SK-N-SH treated with all-trans-retinoic acid at 6 μM for 48 hours (cell line): Measurements from ENCODE around the gene PUDP.
"Not testable (repeated sequence)": the region's sequence is repeated elsewhere in the genome, so short reads cannot be mapped to it uniquely, and the experiment has no call there.

ENCODE experiments used
- ATAC-seq: fragments of 200-7000 bp; cut with Tn5 transposase; 3 replicates; pipeline ENCODE4 v1.9.1; 2020; ENCODE audit warnings: mild to moderate bottlenecking, moderate library complexity
- ARNTL ChIP-seq: fragments of 450-650 bp; formaldehyde crosslinking; IDR thresholded peaks from 2 replicates; pipeline ENCODE4 v1.5.0; 2020; ENCODE audit warnings: low read depth, mild to moderate bottlenecking, moderate library complexity, borderline replicate concordance
- CREB5 ChIP-seq: fragments of 250-450 bp; sonication (Bioruptor Pico); IDR thresholded peaks from 2 replicates; pipeline ENCODE4 v1.5.1; 2020; ENCODE audit warnings: low read depth, mild to moderate bottlenecking, moderate library complexity
- CSDC2 ChIP-seq: fragments of 250-450 bp; sonication (Bioruptor Pico); IDR thresholded peaks from 2 replicates; pipeline ENCODE4 v1.5.0; 2020; ENCODE audit warnings: mild to moderate bottlenecking, moderate library complexity
- CSRNP3 ChIP-seq: fragments of 250-450 bp; sonication (Bioruptor Pico); IDR thresholded peaks from 2 replicates; pipeline ENCODE4 v1.5.1; 2021; ENCODE audit warnings: mild to moderate bottlenecking, moderate library complexity
- ESRRG ChIP-seq: fragments of 250-450 bp; sonication (Bioruptor Pico); IDR thresholded peaks from 2 replicates; pipeline ENCODE4 v1.6.1; 2021; ENCODE audit warnings: mild to moderate bottlenecking
- GLIS3 ChIP-seq: fragments of 250-450 bp; sonication (Bioruptor Pico); IDR thresholded peaks from 2 replicates; pipeline ENCODE4 v1.5.0; 2020; ENCODE audit warnings: mild to moderate bottlenecking, moderate library complexity
- ISL1 ChIP-seq: fragments of 250-450 bp; sonication (Bioruptor Pico); IDR thresholded peaks from 2 replicates; pipeline ENCODE4 v2.1.2; 2022; ENCODE audit warnings: mild to moderate bottlenecking, moderate library complexity
- PATZ1 ChIP-seq: fragments of 250-450 bp; sonication (Bioruptor Pico); IDR thresholded peaks from 2 replicates; pipeline ENCODE4 v1.8.0; 2020; ENCODE audit warnings: mild to moderate bottlenecking, moderate library complexity, borderline replicate concordance
- POU6F1 ChIP-seq: fragments of 250-450 bp; sonication (Bioruptor Pico); IDR thresholded peaks from 2 replicates; pipeline ENCODE4 v1.8.0; 2021; ENCODE audit warnings: low read depth, mild to moderate bottlenecking, moderate library complexity, borderline replicate concordance
- PPARA ChIP-seq: fragments of 250-450 bp; sonication (Bioruptor Pico); IDR thresholded peaks from 2 replicates; pipeline ENCODE4 v1.5.0; 2020; ENCODE audit warnings: mild to moderate bottlenecking, borderline replicate concordance
- RARB ChIP-seq: fragments of 250-450 bp; sonication (Bioruptor Pico); IDR thresholded peaks from 2 replicates; pipeline ENCODE4 v1.8.0; 2021; ENCODE audit warnings: mild to moderate bottlenecking, moderate library complexity
- TCF4 ChIP-seq: fragments of 250-450 bp; sonication (Bioruptor Pico); IDR thresholded peaks from 2 replicates; pipeline ENCODE4 v1.8.0; 2021; ENCODE audit warnings: mild to moderate bottlenecking, moderate library complexity, borderline replicate concordance
- TOX ChIP-seq: fragments of 250-450 bp; sonication (Bioruptor Pico); IDR thresholded peaks from 2 replicates; pipeline ENCODE4 v1.8.0; 2021; ENCODE audit warnings: mild to moderate bottlenecking, moderate library complexity, borderline replicate concordance
- TSHZ2 ChIP-seq: fragments of 250-450 bp; sonication (Bioruptor Pico); IDR thresholded peaks from 2 replicates; pipeline ENCODE4 v1.5.0; 2020; ENCODE audit warnings: mild to moderate bottlenecking, moderate library complexity
- ZC3H10 ChIP-seq: fragments of 250-450 bp; sonication (Bioruptor Pico); IDR thresholded peaks from 2 replicates; pipeline ENCODE4 v1.5.1; 2021; ENCODE audit warnings: mild to moderate bottlenecking, moderate library complexity
- ZFP3 ChIP-seq: fragments of 250-450 bp; sonication (Bioruptor Pico); IDR thresholded peaks from 2 replicates; pipeline ENCODE4 v1.5.0; 2020; ENCODE audit warnings: mild to moderate bottlenecking, moderate library complexity
- ZFP30 ChIP-seq: fragments of 450-650 bp; formaldehyde crosslinking; IDR thresholded peaks from 2 replicates; pipeline ENCODE4 v1.5.0; 2022; ENCODE audit warnings: mild to moderate bottlenecking, moderate library complexity
- ZNF565 ChIP-seq: fragments of 450-650 bp; formaldehyde crosslinking; conservative IDR thresholded peaks from 2 replicates; pipeline ENCODE4 v1.5.0; 2020; ENCODE audit warnings: low read depth, mild to moderate bottlenecking, moderate library complexity
- ZNF70 ChIP-seq: fragments of 450-650 bp; formaldehyde crosslinking; IDR thresholded peaks from 2 replicates; pipeline ENCODE4 v1.5.0; 2020; ENCODE audit warnings: mild to moderate bottlenecking, moderate library complexity
- ZNF8 ChIP-seq: fragments of 450-650 bp; formaldehyde crosslinking; IDR thresholded peaks from 2 replicates; pipeline ENCODE4 v1.5.0; 2020; ENCODE audit warnings: mild to moderate bottlenecking, moderate library complexity

Gene PUDP

GRCh38 chrX:7025471-7025870, 122.5 kb downstream of the PUDP start:
- no peak for ATAC-seq
- no peak for TF ChIP-seq ZFP3 (CRISPR knock-in tag)
- no peak for TF ChIP-seq ISL1 (CRISPR knock-in tag)
- no peak for TF ChIP-seq ZNF70 (CRISPR knock-in tag)
- no peak for TF ChIP-seq CREB5 (CRISPR knock-in tag)
- no peak for TF ChIP-seq TCF4 (CRISPR knock-in tag)
- no peak for TF ChIP-seq GLIS3 (CRISPR knock-in tag)

GRCh38 chrX:7024850-7025249, 123.1 kb downstream of the PUDP start:
- no peak for TF ChIP-seq PATZ1 (CRISPR knock-in tag)
- no peak for TF ChIP-seq RARB (CRISPR knock-in tag)
- TF ChIP-seq ZFP30, result no peak
- TF ChIP-seq ZNF8 (CRISPR knock-in tag), result no peak
- TF ChIP-seq PPARA (CRISPR knock-in tag), result no peak
- TF ChIP-seq POU6F1 (CRISPR knock-in tag), result no peak
- no peak for TF ChIP-seq ZFP3 (CRISPR knock-in tag)
- no peak for TF ChIP-seq ZC3H10 (CRISPR knock-in tag)
- no peak for TF ChIP-seq ISL1 (CRISPR knock-in tag)
- TF ChIP-seq ESRRG (CRISPR knock-in tag), result no peak
- no peak for TF ChIP-seq TOX
- TF ChIP-seq CSDC2 (CRISPR knock-in tag), result no peak
- no peak for TF ChIP-seq TSHZ2
- no peak for TF ChIP-seq ZNF70 (CRISPR knock-in tag)
- TF ChIP-seq GLIS3 (CRISPR knock-in tag), result no peak
- no peak for TF ChIP-seq TCF4 (CRISPR knock-in tag)
- ATAC-seq, result no peak

GRCh38 chrX:7022996-7023395, 125.0 kb downstream of the PUDP start:
- ATAC-seq, result not testable (repeated sequence)

- ATAC-seq, result no peak
- no peak for TF ChIP-seq CREB5 (CRISPR knock-in tag)
- no peak for TF ChIP-seq PATZ1 (CRISPR knock-in tag)
- no peak for TF ChIP-seq ZC3H10 (CRISPR knock-in tag)
- TF ChIP-seq ISL1 (CRISPR knock-in tag), result no peak
- no peak for TF ChIP-seq TSHZ2
- no peak for TF ChIP-seq PPARA (CRISPR knock-in tag)
- TF ChIP-seq ARNTL (CRISPR knock-in tag), result no peak
- no peak for TF ChIP-seq ESRRG (CRISPR knock-in tag)
- TF ChIP-seq CSRNP3, result no peak
- no peak for TF ChIP-seq ZNF565 (CRISPR knock-in tag)
- no peak for TF ChIP-seq ZNF70 (CRISPR knock-in tag)
- no peak for TF ChIP-seq ZNF8 (CRISPR knock-in tag)
Measured at GRCh38 chrX:7021991-7022390, 126.0 kb downstream of the PUDP start.
